HEK293 (cell line): ENCODE data around the gene SRC.

Experiments
- CTCF ChIA-PET: fragments of 350-600 bp; formaldehyde crosslinking; extraction: SDS; loops from one replicate; lab custom pipeline; 2021; ENCODE audit warnings: antibody characterized with exemption; lab: Yijun Ruan, JAX
- POLR2A ChIA-PET: fragments of 300-600 bp; formaldehyde crosslinking; extraction: SDS; loops from one replicate; lab custom pipeline; 2020; ENCODE audit warnings: antibody characterized with exemption, inconsistent platforms; lab: Yijun Ruan, JAX
- H3K27ac ChIP-seq: fragments of 200-500 bp; sonication (Bioruptor generic); 2 replicates; pipeline ENCODE4 v1.5.1; 2014; ENCODE audit warnings: low read depth, low read length, control low read depth, inconsistent platforms; ENCODE audit errors: extremely low read depth
- H3K36me3 ChIP-seq, 2 experiments: fragments of 200-500 bp in 1 of 2; sonication (Bioruptor generic) in 1 of 2; 1 replicate in 1 of 2; 2 replicates in 1 of 2; pipeline ENCODE4 v1.5.1; 2014 to 2017; ENCODE audit warnings: inconsistent platforms in 2 of 2, low read length in 2 of 2; ENCODE audit not compliant: control insufficient read depth in 2 of 2, insufficient read depth in 1 of 2
- H3K4me1 ChIP-seq: fragments of 200-500 bp; sonication (Bioruptor generic); 2 replicates; pipeline ENCODE4 v1.5.1; 2014; ENCODE audit warnings: mild to moderate bottlenecking, low read length, inconsistent platforms; ENCODE audit not compliant: control insufficient read depth, insufficient read depth
- H3K4me3 ChIP-seq: 2 replicates; pipeline ENCODE4 v1.5.1; 2011; ENCODE audit warnings: low read depth, mild to moderate bottlenecking, control low read depth, low read length, moderate library complexity
- H3K9me3 ChIP-seq: fragments of 200-500 bp; sonication (Bioruptor generic); 2 replicates; pipeline ENCODE4 v1.5.1; 2014; ENCODE audit warnings: low read depth, low read length, inconsistent platforms; ENCODE audit not compliant: control insufficient read depth, insufficient read depth
- KLF10 ChIP-seq: fragments of 450-650 bp; IDR thresholded peaks from 2 replicates; pipeline ENCODE4 v1.5.1; 2018; ENCODE audit warnings: missing biosample characterization, mild to moderate bottlenecking, missing genetic modification characterization
- KLF16 ChIP-seq: fragments of 450-650 bp; formaldehyde crosslinking; IDR thresholded peaks from 2 replicates; pipeline ENCODE4 v1.5.1; 2017; ENCODE audit warnings: missing biosample characterization, missing genetic modification characterization
- MZF1 ChIP-seq: fragments of 450-650 bp; formaldehyde crosslinking; IDR thresholded peaks from 2 replicates; pipeline ENCODE4 v1.5.1; 2017; ENCODE audit warnings: missing biosample characterization, missing genetic modification characterization, borderline replicate concordance
- OVOL3 ChIP-seq: fragments of 450-650 bp; formaldehyde crosslinking; IDR thresholded peaks from 2 replicates; pipeline ENCODE4 v1.5.1; 2016; ENCODE audit warnings: missing biosample characterization, missing genetic modification characterization
- SALL2 ChIP-seq: fragments of 450-650 bp; formaldehyde crosslinking; IDR thresholded peaks from 2 replicates; pipeline ENCODE4 v1.5.0; 2017; ENCODE audit warnings: missing biosample characterization, mild to moderate bottlenecking, missing genetic modification characterization, borderline replicate concordance
- ZFP69B ChIP-seq: fragments of 450-650 bp; formaldehyde crosslinking; IDR thresholded peaks from 2 replicates; pipeline ENCODE4 v1.5.1; 2016; ENCODE audit warnings: missing biosample characterization, missing genetic modification characterization
- ZNF157 ChIP-seq: fragments of 450-650 bp; formaldehyde crosslinking; IDR thresholded peaks from 2 replicates; pipeline ENCODE4 v1.5.1; 2016; ENCODE audit warnings: missing biosample characterization, missing genetic modification characterization
- ZNF248 ChIP-seq: fragments of 450-650 bp; formaldehyde crosslinking; IDR thresholded peaks from 2 replicates; pipeline ENCODE4 v1.5.1; 2017; ENCODE audit warnings: missing biosample characterization, missing genetic modification characterization
- ZNF423 ChIP-seq: fragments of 450-650 bp; formaldehyde crosslinking; IDR thresholded peaks from 2 replicates; pipeline ENCODE4 v1.5.1; 2016; ENCODE audit warnings: missing biosample characterization, missing genetic modification characterization
- ZNF48 ChIP-seq: fragments of 450-650 bp; formaldehyde crosslinking; IDR thresholded peaks from 2 replicates; pipeline ENCODE4 v1.5.1; 2016; ENCODE audit warnings: missing biosample characterization, missing genetic modification characterization
- ZNF521 ChIP-seq: fragments of 450-650 bp; formaldehyde crosslinking; IDR thresholded peaks from 2 replicates; pipeline ENCODE4 v1.5.1; 2017; ENCODE audit warnings: missing biosample characterization, mild to moderate bottlenecking, missing genetic modification characterization
- ZNF626 ChIP-seq: fragments of 450-650 bp; sonication (Bioruptor Pico); formaldehyde crosslinking; IDR thresholded peaks from 2 replicates; pipeline ENCODE4 v1.5.1; 2018; ENCODE audit warnings: missing biosample characterization, missing genetic modification characterization, inconsistent platforms
- ZNF701 ChIP-seq: fragments of 450-650 bp; formaldehyde crosslinking; IDR thresholded peaks from 2 replicates; pipeline ENCODE4 v1.5.1; 2016; ENCODE audit warnings: missing biosample characterization, missing genetic modification characterization
- ZNF76 ChIP-seq: fragments of 450-650 bp; formaldehyde crosslinking; IDR thresholded peaks from 2 replicates; pipeline ENCODE4; 2016; ENCODE audit warnings: low read depth, missing biosample characterization, missing genetic modification characterization, borderline replicate concordance
- ZNF785 ChIP-seq: fragments of 450-650 bp; formaldehyde crosslinking; IDR thresholded peaks from 2 replicates; pipeline ENCODE4 v1.5.1; 2016; ENCODE audit warnings: missing biosample characterization, missing genetic modification characterization
- ZSCAN30 ChIP-seq: fragments of 450-650 bp; IDR thresholded peaks from 2 replicates; pipeline ENCODE4 v1.5.1; 2018; ENCODE audit warnings: missing biosample characterization, mild to moderate bottlenecking, missing genetic modification characterization, moderate library complexity
- TF ChIP-seq, protein P1 (sequence below): fragments of 450-650 bp; formaldehyde crosslinking; IDR thresholded peaks from 2 replicates; pipeline ENCODE4 v1.5.1; 2017; ENCODE audit warnings: missing biosample characterization, missing genetic modification characterization
- TF ChIP-seq, protein P2 (sequence below): fragments of 450-650 bp; formaldehyde crosslinking; conservative IDR thresholded peaks from 2 replicates; pipeline ENCODE4 v1.5.1; 2016; ENCODE audit warnings: low read depth, missing biosample characterization, missing genetic modification characterization
- TF ChIP-seq, protein P3 (sequence below): fragments of 450-650 bp; formaldehyde crosslinking; IDR thresholded peaks from 2 replicates; pipeline ENCODE4 v1.5.1; 2016; ENCODE audit warnings: missing biosample characterization, missing genetic modification characterization

Gene SRC

DNA sequence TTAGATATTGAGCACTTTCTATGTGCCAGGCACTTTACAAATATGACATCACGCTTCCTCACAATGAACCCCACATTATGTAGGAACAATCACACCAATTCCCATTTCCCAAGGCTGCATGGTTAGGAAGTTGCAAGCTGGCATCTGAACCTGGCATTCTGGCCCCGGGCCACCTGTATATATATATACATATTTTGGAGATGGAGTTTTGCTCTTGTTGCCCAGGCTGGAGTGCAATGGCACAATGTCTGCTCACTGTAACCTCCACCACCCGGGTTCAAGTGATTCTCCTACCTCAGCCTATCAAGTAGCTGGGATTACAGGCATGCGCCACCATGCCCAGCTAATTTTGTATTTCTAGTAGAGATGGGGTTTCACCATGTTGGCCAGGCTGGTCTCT lies 30.4 kb downstream of the SRC start:
- CTCF ChIA-PET, result interaction anchor here (0.6 to 1.1 kb wide), 2 partner anchors 9 to 106 kb away, joined by 3 read pairs; no protein-coding TSS in a partner anchor

DNA sequence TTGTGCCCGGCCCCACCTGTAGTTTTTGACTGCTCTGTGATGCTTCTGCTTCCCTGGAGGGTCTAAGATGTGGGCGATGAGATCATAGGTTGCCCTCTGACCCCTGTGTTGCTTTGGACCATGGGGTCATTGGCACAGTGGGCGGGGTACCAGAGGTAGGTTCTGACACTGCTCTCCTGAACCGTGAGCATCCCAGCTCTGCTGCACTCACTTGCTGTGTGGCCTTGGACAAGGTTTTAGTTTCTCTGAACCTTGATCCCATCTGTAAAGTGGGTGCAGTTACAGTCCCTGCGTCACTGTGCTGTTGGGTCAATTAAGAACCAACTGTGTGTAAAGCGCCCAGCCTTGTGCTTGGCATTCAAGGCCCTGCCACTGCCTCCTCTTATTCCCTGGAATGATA lies 30.9 kb downstream of the SRC start:
- Histone ChIP-seq H3K36me3 (peaks cover 0 to 41% of the 10 kb centered on the region in 2 experiments; a peak in 2 of 3 replicates), H3K4me3 (no peak overlapping the region), H3K9me3 (no peaks in the 10 kb centered on the region), H3K4me1 (no peaks in the 10 kb centered on the region), H3K27ac (no peak overlapping the region)
- CTCF ChIA-PET, result interaction anchor here (0.6 to 1.1 kb wide), 4 partner anchors 9 to 1023 kb away, joined by 3 read pairs; no protein-coding TSS in a partner anchor
- POLR2A ChIA-PET, result no interaction called here
- TF ChIP-seq ZNF626 (tag by site-specific recombination) (no peak), MZF1 (no peak), ZNF48 (tag by site-specific recombination) (no peak), ZNF423 (tag by site-specific recombination) (no peak)
- TF ChIP-seq, protein P1, sequence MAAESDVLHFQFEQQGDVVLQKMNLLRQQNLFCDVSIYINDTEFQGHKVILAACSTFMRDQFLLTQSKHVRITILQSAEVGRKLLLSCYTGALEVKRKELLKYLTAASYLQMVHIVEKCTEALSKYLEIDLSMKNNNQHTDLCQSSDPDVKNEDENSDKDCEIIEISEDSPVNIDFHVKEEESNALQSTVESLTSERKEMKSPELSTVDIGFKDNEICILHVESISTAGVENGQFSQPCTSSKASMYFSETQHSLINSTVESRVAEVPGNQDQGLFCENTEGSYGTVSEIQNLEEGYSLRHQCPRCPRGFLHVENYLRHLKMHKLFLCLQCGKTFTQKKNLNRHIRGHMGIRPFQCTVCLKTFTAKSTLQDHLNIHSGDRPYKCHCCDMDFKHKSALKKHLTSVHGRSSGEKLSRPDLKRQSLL (tag by site-specific recombination), result no peak

More for the DNA sequence above, 30.4 kb downstream of the SRC start:
- POLR2A ChIA-PET, result no interaction called here
- H3K4me1 ChIP-seq, result no peaks in the 10 kb centered on the region
- H3K9me3 ChIP-seq, result no peaks in the 10 kb centered on the region
- no peak overlapping the region for H3K27ac ChIP-seq
- H3K4me3 ChIP-seq, result no peak overlapping the region
- H3K36me3 ChIP-seq, result peaks cover 0 to 39% of the 10 kb centered on the region in 2 experiments; a peak in 2 of 3 replicates
- TF ChIP-seq ZNF701 (tag by site-specific recombination), result no peak
- no peak for TF ChIP-seq SALL2 (tag by site-specific recombination)
- no peak for TF ChIP-seq KLF10 (tag by site-specific recombination)
- TF ChIP-seq KLF16 (tag by site-specific recombination), result no peak
- no peak for TF ChIP-seq ZSCAN30
- TF ChIP-seq ZNF76 (tag by site-specific recombination), result no peak
- TF ChIP-seq, protein P2, sequence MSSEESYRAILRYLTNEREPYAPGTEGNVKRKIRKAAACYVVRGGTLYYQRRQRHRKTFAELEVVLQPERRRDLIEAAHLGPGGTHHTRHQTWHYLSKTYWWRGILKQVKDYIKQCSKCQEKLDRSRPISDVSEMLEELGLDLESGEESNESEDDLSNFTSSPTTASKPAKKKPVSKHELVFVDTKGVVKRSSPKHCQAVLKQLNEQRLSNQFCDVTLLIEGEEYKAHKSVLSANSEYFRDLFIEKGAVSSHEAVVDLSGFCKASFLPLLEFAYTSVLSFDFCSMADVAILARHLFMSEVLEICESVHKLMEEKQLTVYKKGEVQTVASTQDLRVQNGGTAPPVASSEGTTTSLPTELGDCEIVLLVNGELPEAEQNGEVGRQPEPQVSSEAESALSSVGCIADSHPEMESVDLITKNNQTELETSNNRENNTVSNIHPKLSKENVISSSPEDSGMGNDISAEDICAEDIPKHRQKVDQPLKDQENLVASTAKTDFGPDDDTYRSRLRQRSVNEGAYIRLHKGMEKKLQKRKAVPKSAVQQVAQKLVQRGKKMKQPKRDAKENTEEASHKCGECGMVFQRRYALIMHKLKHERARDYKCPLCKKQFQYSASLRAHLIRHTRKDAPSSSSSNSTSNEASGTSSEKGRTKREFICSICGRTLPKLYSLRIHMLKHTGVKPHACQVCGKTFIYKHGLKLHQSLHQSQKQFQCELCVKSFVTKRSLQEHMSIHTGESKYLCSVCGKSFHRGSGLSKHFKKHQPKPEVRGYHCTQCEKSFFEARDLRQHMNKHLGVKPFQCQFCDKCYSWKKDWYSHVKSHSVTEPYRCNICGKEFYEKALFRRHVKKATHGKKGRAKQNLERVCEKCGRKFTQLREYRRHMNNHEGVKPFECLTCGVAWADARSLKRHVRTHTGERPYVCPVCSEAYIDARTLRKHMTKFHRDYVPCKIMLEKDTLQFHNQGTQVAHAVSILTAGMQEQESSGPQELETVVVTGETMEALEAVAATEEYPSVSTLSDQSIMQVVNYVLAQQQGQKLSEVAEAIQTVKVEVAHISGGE (tag by site-specific recombination), result no peak
- no peak for TF ChIP-seq ZFP69B
- no peak for TF ChIP-seq ZNF521 (tag by site-specific recombination)
- TF ChIP-seq, protein P3, sequence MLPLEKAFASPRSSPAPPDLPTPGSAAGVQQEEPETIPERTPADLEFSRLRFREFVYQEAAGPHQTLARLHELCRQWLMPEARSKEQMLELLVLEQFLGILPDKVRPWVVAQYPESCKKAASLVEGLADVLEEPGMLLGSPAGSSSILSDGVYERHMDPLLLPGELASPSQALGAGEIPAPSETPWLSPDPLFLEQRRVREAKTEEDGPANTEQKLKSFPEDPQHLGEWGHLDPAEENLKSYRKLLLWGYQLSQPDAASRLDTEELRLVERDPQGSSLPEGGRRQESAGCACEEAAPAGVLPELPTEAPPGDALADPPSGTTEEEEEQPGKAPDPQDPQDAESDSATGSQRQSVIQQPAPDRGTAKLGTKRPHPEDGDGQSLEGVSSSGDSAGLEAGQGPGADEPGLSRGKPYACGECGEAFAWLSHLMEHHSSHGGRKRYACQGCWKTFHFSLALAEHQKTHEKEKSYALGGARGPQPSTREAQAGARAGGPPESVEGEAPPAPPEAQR (tag by site-specific recombination), result no peak
- no peak for TF ChIP-seq ZNF157
- no peak for TF ChIP-seq OVOL3 (tag by site-specific recombination)
- TF ChIP-seq ZNF785, result no peak
- no peak for TF ChIP-seq ZNF248 (tag by site-specific recombination)
